Measurements from ENCODE around the gene BCL2. TPM values are rescaled to one million over a fixed set of nuclear protein-coding genes. Genes with fewer than 3 reads are reported as not detected.

The BCL2 gene
- total RNA-seq, 1 donor from 2014 or later: 4.9 TPM

DNA sequence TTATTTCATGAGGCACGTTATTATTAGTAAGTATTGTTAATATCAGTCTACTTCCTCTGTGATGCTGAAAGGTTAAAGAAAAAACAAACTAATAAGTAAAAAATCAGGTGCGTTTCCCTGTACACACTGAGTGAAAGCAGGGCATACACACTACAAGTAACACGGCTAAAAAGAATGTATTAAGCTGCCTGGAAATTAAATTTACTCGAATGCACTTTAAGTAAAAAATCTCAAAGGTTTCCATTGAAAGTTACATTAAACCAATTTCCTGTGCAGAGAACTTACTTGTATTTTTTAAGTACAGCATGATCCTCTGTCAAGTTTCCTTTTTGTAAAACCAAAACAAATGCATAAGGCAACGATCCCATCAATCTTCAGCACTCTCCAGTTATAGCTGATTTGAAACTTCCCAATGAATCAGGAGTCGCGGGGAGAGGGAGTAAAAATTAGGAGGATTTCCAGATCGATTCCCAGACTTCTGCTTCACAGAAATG is 633 bp downstream of the BCL2 start:
- peak overlapping the region; percentile 81 for H3K4me2 ChIP-seq
- Mint-ChIP-seq H3K27ac (peak overlapping the region; percentile 40), H3K36me3 (peaks cover 5% of the 10 kb centered on the region), H3K4me3 (peak overlapping the region; percentile 95), H3K9me3 (no peaks in the 10 kb centered on the region), H3K4me1 (peaks cover 37% of the 10 kb centered on the region), H3K27me3 (ENCODE audit: insufficient read depth, low read depth) (peaks cover 13% of the 10 kb centered on the region)
- no peak overlapping the region for H3K9ac ChIP-seq
- H4K20me1 ChIP-seq (ENCODE audit: low read depth): peaks cover 8% of the 10 kb centered on the region
- TF ChIP-seq, protein P1, sequence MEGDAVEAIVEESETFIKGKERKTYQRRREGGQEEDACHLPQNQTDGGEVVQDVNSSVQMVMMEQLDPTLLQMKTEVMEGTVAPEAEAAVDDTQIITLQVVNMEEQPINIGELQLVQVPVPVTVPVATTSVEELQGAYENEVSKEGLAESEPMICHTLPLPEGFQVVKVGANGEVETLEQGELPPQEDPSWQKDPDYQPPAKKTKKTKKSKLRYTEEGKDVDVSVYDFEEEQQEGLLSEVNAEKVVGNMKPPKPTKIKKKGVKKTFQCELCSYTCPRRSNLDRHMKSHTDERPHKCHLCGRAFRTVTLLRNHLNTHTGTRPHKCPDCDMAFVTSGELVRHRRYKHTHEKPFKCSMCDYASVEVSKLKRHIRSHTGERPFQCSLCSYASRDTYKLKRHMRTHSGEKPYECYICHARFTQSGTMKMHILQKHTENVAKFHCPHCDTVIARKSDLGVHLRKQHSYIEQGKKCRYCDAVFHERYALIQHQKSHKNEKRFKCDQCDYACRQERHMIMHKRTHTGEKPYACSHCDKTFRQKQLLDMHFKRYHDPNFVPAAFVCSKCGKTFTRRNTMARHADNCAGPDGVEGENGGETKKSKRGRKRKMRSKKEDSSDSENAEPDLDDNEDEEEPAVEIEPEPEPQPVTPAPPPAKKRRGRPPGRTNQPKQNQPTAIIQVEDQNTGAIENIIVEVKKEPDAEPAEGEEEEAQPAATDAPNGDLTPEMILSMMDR (IDR thresholded peaks at IDR 0.05): no peak
- no peak for TF ChIP-seq EZH2phosphoT487 (IDR thresholded peaks at IDR 0.05)
- TF ChIP-seq EZH2 (IDR thresholded peaks at IDR 0.05): no peak
- no peak for DNase-seq (ENCODE audit: low spot score)
- H3K4me3 ChIP-seq: peak overlapping the region; percentile 61
- no peaks in the 10 kb centered on the region for H3K36me3 ChIP-seq
- peaks cover 32% of the 10 kb centered on the region for H3F3A ChIP-seq (ENCODE audit: low read depth)
- H3K27me3 ChIP-seq: peaks cover 63% of the 10 kb centered on the region
- no peak overlapping the region for H2AFZ ChIP-seq (replicated peaks)
- H3K27ac ChIP-seq: no peak overlapping the region
- no peaks in the 10 kb centered on the region for H3K79me2 ChIP-seq (ENCODE audit: low read depth)
- peaks cover 12% of the 10 kb centered on the region for H3K4me1 ChIP-seq
- no peaks in the 10 kb centered on the region for H3K9me3 ChIP-seq (ENCODE audit: low read depth)

GRCh38 chr18:63317982-63318888 is 1.3 kb downstream of the BCL2 start:
- H3K4me1 ChIP-seq: peaks cover 12% of the 10 kb centered on the region
- H3K9me3 Mint-ChIP-seq: no peaks in the 10 kb centered on the region

GRCh38 chr18:63317556-63317946 is 2.0 kb downstream of the BCL2 start:
- Mint-ChIP-seq H3K27ac (no peak overlapping the region), H3K9me3 (no peaks in the 10 kb centered on the region), H3K4me1 (peaks cover 31% of the 10 kb centered on the region), H3K4me3 (peak overlapping the region; percentile 90), H3K36me3 (peaks cover 9% of the 10 kb centered on the region), H3K27me3 (ENCODE audit: insufficient read depth, low read depth) (peaks cover 13% of the 10 kb centered on the region)
- Histone ChIP-seq H3K4me1 (peaks cover 9% of the 10 kb centered on the region), H3F3A (ENCODE audit: low read depth) (peaks cover 30% of the 10 kb centered on the region), H4K20me1 (ENCODE audit: low read depth) (peaks cover 8% of the 10 kb centered on the region), H3K79me2 (ENCODE audit: low read depth) (no peaks in the 10 kb centered on the region), H3K9ac (no peak overlapping the region), H3K4me3 (no peak overlapping the region), H3K27ac (no peak overlapping the region), H3K4me2 (peak overlapping the region; percentile 81), H3K36me3 (no peaks in the 10 kb centered on the region), H3K27me3 (peaks cover 62% of the 10 kb centered on the region), H3K9me3 (ENCODE audit: low read depth) (no peaks in the 10 kb centered on the region), H2AFZ (replicated peaks) (no peak overlapping the region)
- TF ChIP-seq EZH2 (IDR thresholded peaks at IDR 0.05) (no peak), EZH2phosphoT487 (IDR thresholded peaks at IDR 0.05) (no peak)
- TF ChIP-seq, protein P1 (IDR thresholded peaks at IDR 0.05): no peak
- DNase-seq (ENCODE audit: low spot score): no peak

More at GRCh38 chr18:63317982-63318888, 1.3 kb downstream of the BCL2 start:
- H3K79me2 ChIP-seq (ENCODE audit: low read depth): no peaks in the 10 kb centered on the region
- H3K4me3 ChIP-seq: peak overlapping the region; percentile 61
- TF ChIP-seq EZH2 (IDR thresholded peaks at IDR 0.05) (peak; percentile 34), EZH2phosphoT487 (IDR thresholded peaks at IDR 0.05) (no peak)
- TF ChIP-seq, protein P1 (IDR thresholded peaks at IDR 0.05): peak; percentile 66
- peaks cover 7% of the 10 kb centered on the region for H3K36me3 Mint-ChIP-seq
- no peaks in the 10 kb centered on the region for H3K36me3 ChIP-seq
- H3K9me3 ChIP-seq (ENCODE audit: low read depth): no peaks in the 10 kb centered on the region
- H3K4me1 Mint-ChIP-seq: peaks cover 37% of the 10 kb centered on the region
- peaks cover 32% of the 10 kb centered on the region for H3F3A ChIP-seq (ENCODE audit: low read depth)
- peak overlapping the region; percentile 95 for H3K4me3 Mint-ChIP-seq
- peaks cover 8% of the 10 kb centered on the region for H4K20me1 ChIP-seq (ENCODE audit: low read depth)
- peak; percentile 78 for DNase-seq (ENCODE audit: low spot score)
- peak overlapping the region; percentile 81 for H3K4me2 ChIP-seq
- peak overlapping the region; percentile 62 for H2AFZ ChIP-seq (replicated peaks)
- peaks cover 63% of the 10 kb centered on the region for H3K27me3 ChIP-seq
- H3K27ac ChIP-seq: no peak overlapping the region
- peaks cover 13% of the 10 kb centered on the region for H3K27me3 Mint-ChIP-seq (ENCODE audit: insufficient read depth, low read depth)
- H3K27ac Mint-ChIP-seq: no peak overlapping the region
- H3K9ac ChIP-seq: no peak overlapping the region
